HepG2 (cell line): ENCODE data around the gene RBM44. TPM values are rescaled to one million over a fixed set of nuclear protein-coding genes. Genes with fewer than 3 reads are reported as not detected.
A peak's percentile ranks its signal among the peaks of the same experiment; 100 is the strongest.

ENCODE experiments used
- ATAC-seq: fragments of 200-7000 bp; cut with Tn5 transposase; 3 replicates; pipeline ENCODE4 v1.9.1; 2020; ENCODE audit warnings: mild to moderate bottlenecking, moderate library complexity
- BruUV-seq: library from RNA; stranded (reverse); fragments of 400-500 nt; replicated peaks from 2 replicates; lab custom pipeline; 2021; lab: Mats Ljungman, UMichigan
- CTCF ChIA-PET: fragments of 300-600 bp; formaldehyde crosslinking; extraction: SDS; loops from one replicate; lab custom pipeline; 2021; ENCODE audit warnings: low total read pairs, inconsistent platforms, low intra/inter-chr PET ratio; lab: Yijun Ruan, JAX
- POLR2A ChIA-PET: fragments of 350-600 bp; sonication (Branson Sonifier 250); formaldehyde crosslinking; loops from one replicate; lab custom pipeline; 2020; ENCODE audit warnings: antibody characterized with exemption, inconsistent platforms; lab: Yijun Ruan, JAX
- DNase-seq: peaks from one replicate; pipeline ENCODE4 v3.0.0-alpha.2; 2015; ENCODE audit warnings: low spot score
- FAIRE-seq: peaks from 3 replicates; lab custom pipeline; 2011; peaks lifted over from hg19 to GRCh38; lab: Jason Lieb, UNC
- H2AFZ ChIP-seq: one replicate; pipeline ENCODE4 v1.6.1; 2011; ENCODE audit warnings: low read length, inconsistent platforms
- H3K27ac ChIP-seq: fragments of 300-600 bp; 3 replicates; pipeline ENCODE4 v1.8.0; 2011; ENCODE audit warnings: mixed run types, mild to moderate bottlenecking, mixed read lengths, low read length, inconsistent platforms; ENCODE audit not compliant: insufficient read depth; ENCODE audit errors: extremely low read length
- H3K27me3 ChIP-seq, 2 experiments: fragments of 200-600 bp in 1 of 2; 2 replicates in 1 of 2; 3 replicates in 1 of 2; pipeline versions ENCODE4 v1.6.0 to v1.8.0; 2011; ENCODE audit warnings: low read length in 2 of 2, mild to moderate bottlenecking in 2 of 2, moderate library complexity in 2 of 2, inconsistent platforms in 1 of 2; ENCODE audit not compliant: insufficient read depth in 2 of 2, control insufficient read depth in 1 of 2
- H3K36me3 ChIP-seq, 2 experiments: fragments of 200-600 bp in 1 of 2; replicated peaks in 1 of 2; 2 replicates in 1 of 2; 3 replicates in 1 of 2; pipeline versions ENCODE4 v1.5.1 to v1.8.0; 2011; ENCODE audit warnings: low read length in 2 of 2, inconsistent platforms in 1 of 2; ENCODE audit not compliant: insufficient read depth in 2 of 2, control insufficient read depth in 1 of 2
- H3K4me1 ChIP-seq: 2 replicates; pipeline ENCODE4 v1.5.1; 2012; ENCODE audit warnings: low read length, inconsistent platforms; ENCODE audit not compliant: insufficient read depth
- H3K4me2 ChIP-seq: 2 replicates; pipeline ENCODE4 v1.6.0; 2011; ENCODE audit warnings: low read depth, low read length, inconsistent platforms
- H3K4me3 ChIP-seq, 3 experiments: fragments of 200-600 bp in 1 of 3; sonication (generic), shearing (Covaris generic) in 1 of 3; replicated peaks in 1 of 3; 2 replicates each; pipeline ENCODE4 v1.5.1; 2011 to 2016; ENCODE audit warnings: low read length in 3 of 3, inconsistent platforms in 2 of 3, low read depth in 2 of 3, mild to moderate bottlenecking in 2 of 3, control low read depth in 1 of 3, mixed read lengths in 1 of 3; ENCODE audit not compliant: insufficient read depth in 1 of 3
- H3K79me2 ChIP-seq: one replicate; pipeline ENCODE4 v1.6.1; 2011; ENCODE audit warnings: low read length, inconsistent platforms; ENCODE audit not compliant: insufficient read depth
- H3K9ac ChIP-seq: 2 replicates; pipeline ENCODE4 v1.6.0; 2011; ENCODE audit warnings: mild to moderate bottlenecking, low read depth, low read length, inconsistent platforms; ENCODE audit not compliant: insufficient read depth
- H3K9me3 ChIP-seq: 2 replicates; pipeline ENCODE4 v1.5.1; 2012; ENCODE audit warnings: mild to moderate bottlenecking, low read length
- H4K20me1 ChIP-seq: 2 replicates; pipeline ENCODE4 v1.6.0; 2011; ENCODE audit warnings: inconsistent platforms, mild to moderate bottlenecking, low read length, moderate library complexity; ENCODE audit not compliant: insufficient read depth
- AHDC1 ChIP-seq: sonication (generic); formaldehyde crosslinking; IDR thresholded peaks from 2 replicates; pipeline ENCODE4 v1.5.1; 2020; ENCODE audit warnings: mild to moderate bottlenecking, missing genetic modification reagents, borderline replicate concordance
- ARID3A ChIP-seq: IDR thresholded peaks from 2 replicates; pipeline ENCODE4 v1.6.1; 2012; ENCODE audit warnings: low read depth, low read length, improper control_type of control experiment
- ATF7-NPFF ChIP-seq: sonication (generic); formaldehyde crosslinking; IDR thresholded peaks from 2 replicates; pipeline ENCODE4 v1.8.1; 2023; ENCODE audit warnings: mild to moderate bottlenecking, low read depth, missing genetic modification reagents, moderate library complexity
- CTCF ChIP-seq: sonication (generic); formaldehyde crosslinking; IDR thresholded peaks from 2 replicates; pipeline ENCODE4 v1.5.0; 2020; ENCODE audit warnings: mild to moderate bottlenecking, missing genetic modification reagents, moderate library complexity
- EP300 ChIP-seq, 3 experiments: sonication (generic) in 1 of 3; formaldehyde crosslinking in 1 of 3; IDR thresholded peaks; 2 replicates each; pipeline versions ENCODE4 v1.5.1 to v1.6.1; 2011 to 2020; ENCODE audit warnings: low read depth in 2 of 3, low read length in 2 of 3, borderline replicate concordance in 1 of 3, improper control_type of control experiment in 1 of 3, mild to moderate bottlenecking in 1 of 3, missing genetic modification reagents in 1 of 3, moderate library complexity in 1 of 3
- FOXP1 ChIP-seq, 2 experiments: fragments of 450-650 bp in 1 of 2; IDR thresholded peaks; 2 replicates each; pipeline ENCODE4 v1.6.1; 2017 to 2018; ENCODE audit warnings: antibody characterized with exemption in 1 of 2
- GATAD2A ChIP-seq: IDR thresholded peaks from 2 replicates; pipeline ENCODE4 v1.6.1; 2016
- MAF1 ChIP-seq: sonication (generic); formaldehyde crosslinking; IDR thresholded peaks from 2 replicates; pipeline ENCODE4 v1.5.0; 2020; ENCODE audit warnings: missing genetic modification reagents, borderline replicate concordance
- NCOR1 ChIP-seq: fragments of 200-600 bp; sonication (generic); IDR thresholded peaks from 2 replicates; pipeline ENCODE4 v1.7.0; 2017; ENCODE audit warnings: antibody characterized with exemption, low read length, borderline replicate concordance
- NFIC ChIP-seq: IDR thresholded peaks from 2 replicates; pipeline ENCODE4 v1.6.1; 2012; ENCODE audit warnings: mild to moderate bottlenecking, low read length, inconsistent platforms
- RARA ChIP-seq: IDR thresholded peaks from 2 replicates; pipeline ENCODE4 v1.6.1; 2016; ENCODE audit warnings: missing genetic modification reagents, missing compliant biosample characterization
- SIX4 ChIP-seq: sonication (generic); formaldehyde crosslinking; IDR thresholded peaks from 2 replicates; pipeline ENCODE4 v1.4.0; 2020; ENCODE audit warnings: missing genetic modification reagents
- SRSF4 ChIP-seq: fragments of 200-400 bp; formaldehyde crosslinking; IDR thresholded peaks from one replicate; pipeline ENCODE4 v1.6.1; 2018; ENCODE audit warnings: mild to moderate bottlenecking, low read depth, low read length, moderate library complexity; ENCODE audit not compliant: poor library complexity, severe bottlenecking
- ZNF292 ChIP-seq: sonication (generic); formaldehyde crosslinking; IDR thresholded peaks from 2 replicates; pipeline ENCODE4 v1.8.1; 2022; ENCODE audit warnings: mild to moderate bottlenecking, low read depth, missing genetic modification reagents, borderline replicate concordance
- ZNF557 ChIP-seq: sonication (generic); formaldehyde crosslinking; IDR thresholded peaks from 2 replicates; pipeline ENCODE4 v1.4.0; 2020; ENCODE audit warnings: missing genetic modification reagents
- ZNF644 ChIP-seq: IDR thresholded peaks from 2 replicates; pipeline ENCODE4 v1.6.1; 2016; ENCODE audit warnings: low read depth
- WGBS: methylation state at CpG from one replicate; pipeline ENCODE4 v1.1.6; 2017; ENCODE audit warnings: low lambda C conversion rate; 5-methylcytosine and 5-hydroxymethylcytosine counted together
- in situ Hi-C: cut with HindIII; loops from 2 replicates; pipeline ENCODE4 v1.10.0; 2017; ENCODE audit warnings: low pct_unique_long_range_greater_than_20kb; ENCODE audit not compliant: extremely low pct_ligation_motif_present
- intact Hi-C: fragments of 100-400 bp; cut with micrococcal nuclease; formaldehyde crosslinking; loops from one replicate; pipeline ENCODE4 v1.10.0; 2022; ENCODE audit not compliant: unreplicated experiment
- polyA plus RNA-seq, 8 experiments: library from polyadenylated mRNA; depleted of rRNA in 3 of 8; stranded (reverse) in 7 of 8; unstranded in 1 of 8; fragments of >200 nt; fragmentation: Illumina TruSeq in 4 of 8; extraction: Trizol in 4 of 8; gene quantifications; 2 replicates each; pipeline versions ENCODE4 v1.2.1 to v1.2.3, GENCODE V29; 2011 to 2016; ENCODE audit warnings: low read depth in 4 of 8, missing spikeins in 1 of 8, mixed read lengths in 1 of 8; ENCODE audit not compliant: insufficient read depth in 1 of 8
- total RNA-seq, 5 experiments: library from RNA; depleted of rRNA; stranded (reverse); fragments of >200 nt; fragmentation: Illumina TruSeq; extraction: Trizol; gene quantifications; 2 replicates each; pipeline ENCODE4 v1.2.3, GENCODE V29; 2016; ENCODE audit warnings: low read depth in 1 of 5

RBM44 gene
- total and polyA plus RNA-seq, 2 of the 13 experiments (the other 11 are each of a cell fraction or from before 2014, with no cell fraction given) = 0.13 to 0.50 TPM

- intact Hi-C loops = no loop called here
- Histone ChIP-seq H3K4me2 (no peak overlapping the region), H3K4me3 (no peak overlapping the region), H3K4me1 (peaks cover 18% of the 10 kb centered on the region), H3K36me3 (no peaks in the 10 kb centered on the region), H3K9me3 (no peaks in the 10 kb centered on the region), H4K20me1 (no peaks in the 10 kb centered on the region), H2AFZ (no peak overlapping the region), H3K27ac (no peak overlapping the region), H3K9ac (no peak overlapping the region), H3K27me3 (peaks cover 0 to 4% of the 10 kb centered on the region in 2 experiments; a peak in 2 of 5 replicates), H3K79me2 (no peaks in the 10 kb centered on the region)
- BruUV-seq = no TSS peak
- DNase-seq (peak; percentile 14), FAIRE-seq (no peak), ATAC-seq (peak; percentile 78)
- CTCF ChIA-PET = no interaction called here
- 24% methylated on average over 2 of the region's 2 CpGs for WGBS
- POLR2A ChIA-PET = no interaction called here
- in situ Hi-C loops = no loop called here
- TF ChIP-seq ZNF644 (CRISPR knock-in tag) (no peak), SRSF4 (no peak), NFIC (no peak), GATAD2A (CRISPR knock-in tag) (peak; percentile 53), ARID3A (0 out of 2 replicates have a peak, but pooled peaks have one; percentile 48), AHDC1 (peak; percentile 26; the same call in 1 of the 2 replicates), NCOR1 (peak; percentile 53), ZNF292 (CRISPR knock-in tag) (no peak), EP300 (IDR thresholded peaks at IDR 0.05; ENCODE audit: low read depth in 2 of 2, low read length in 2 of 2) (0 out of 4 replicates have a peak, but pooled peaks of 1 of the 2 experiments have one; percentile 24), EP300 (CRISPR knock-in tag; IDR thresholded peaks at IDR 0.05; ENCODE audit: borderline replicate concordance) (no peak), MAF1 (CRISPR knock-in tag) (no peak), FOXP1 (IDR thresholded peaks at IDR 0.05) (no peak), FOXP1 (CRISPR knock-in tag; IDR thresholded peaks at IDR 0.05) (peak; percentile 61; the same call in 1 of the 2 replicates), RARA (CRISPR knock-in tag) (peak; percentile 52), ZNF557 (CRISPR knock-in tag) (no peak), CTCF (CRISPR knock-in tag) (no peak), ATF7-NPFF (CRISPR knock-in tag) (no peak), SIX4 (CRISPR knock-in tag) (no peak)
Measured at GRCh38 chr2:237830522-237830921, 31.9 kb downstream of the RBM44 start.
